K562 (cell line): Measurements from ENCODE around the gene MAGI1. TPM values are rescaled to one million over a fixed set of nuclear protein-coding genes. Genes with fewer than 3 reads are reported as not detected.

Source experiments
- ATAC-seq: fragments of 200-7000 bp; cut with Tn5 transposase; 3 replicates; pipeline ENCODE4 v1.9.1; 2020; ENCODE audit warnings: moderate library complexity
- BruUV-seq: library from RNA; stranded (reverse); fragments of 400-500 nt; replicated peaks from 2 replicates; lab custom pipeline; 2021; lab: Mats Ljungman, UMichigan
- CTCF ChIA-PET: fragments of 300-600 bp; formaldehyde crosslinking; extraction: SDS; loops from one replicate; lab custom pipeline; 2021; ENCODE audit warnings: low intra/inter-chr PET ratio; lab: Yijun Ruan, JAX
- POLR2A ChIA-PET: fragments of 300-600, 350-650 bp; sonication (Branson Sonifier 250); formaldehyde crosslinking; extraction: SDS; loops from one replicate; lab custom pipeline; 2021; ENCODE audit warnings: antibody characterized with exemption, inconsistent platforms; lab: Yijun Ruan, JAX
- DNase-seq, 4 experiments: peaks; one replicate each; pipeline versions ENCODE4 v3.0.0 to v3.0.0-alpha.2; 2011 to 2018; ENCODE audit warnings: low spot score in 3 of 4, mixed read lengths in 3 of 4; ENCODE audit errors: extremely low read depth in 1 of 4
- FAIRE-seq: peaks from 2 replicates; lab custom pipeline; 2011; peaks lifted over from hg19 to GRCh38; lab: Jason Lieb, UNC
- H2AFZ ChIP-seq: 2 replicates; pipeline ENCODE4 v1.6.0; 2011; ENCODE audit warnings: low read depth, low read length, control low read depth, inconsistent platforms
- H3K27ac ChIP-seq: fragments of 200-600 bp; 3 replicates; pipeline ENCODE4 v1.8.0; 2011; ENCODE audit warnings: low read depth, mild to moderate bottlenecking, control low read depth, inconsistent platforms, low read length, moderate library complexity, mixed read lengths; ENCODE audit errors: extremely low read depth
- H3K27me3 ChIP-seq, 2 experiments: fragments of 300-600 bp in 1 of 2; 2 replicates in 1 of 2; 3 replicates in 1 of 2; pipeline versions ENCODE4 v1.6.0 to v1.8.0; 2011; ENCODE audit warnings: inconsistent platforms in 2 of 2, low read length in 2 of 2, mild to moderate bottlenecking in 1 of 2, mixed read lengths in 1 of 2, moderate library complexity in 1 of 2; ENCODE audit not compliant: control insufficient read depth in 2 of 2, insufficient read depth in 2 of 2
- H3K36me3 ChIP-seq: fragments of 300-600 bp; 3 replicates; pipeline ENCODE4 v1.8.0; 2011; ENCODE audit warnings: mild to moderate bottlenecking, low read length, inconsistent platforms; ENCODE audit not compliant: control insufficient read depth, insufficient read depth
- H3K4me1 ChIP-seq, 2 experiments: fragments of 200-600 bp in 1 of 2; replicated peaks in 1 of 2; 2 replicates in 1 of 2; 3 replicates in 1 of 2; pipeline versions ENCODE4 v1.5.1 to v1.8.0; 2011; ENCODE audit warnings: inconsistent platforms in 2 of 2, low read length in 2 of 2, mild to moderate bottlenecking in 1 of 2, mixed read lengths in 1 of 2, moderate library complexity in 1 of 2; ENCODE audit not compliant: control insufficient read depth in 2 of 2, insufficient read depth in 2 of 2
- H3K4me2 ChIP-seq: 2 replicates; pipeline ENCODE4 v1.6.1; 2011; ENCODE audit warnings: low read length, control low read depth, inconsistent platforms, mixed read lengths; ENCODE audit not compliant: insufficient read depth
- H3K4me3 ChIP-seq: fragments of 200-600 bp; sonication (generic), shearing (Covaris generic); 2 replicates; pipeline ENCODE4 v1.5.1; 2016; ENCODE audit warnings: control low read depth, inconsistent platforms
- H3K79me2 ChIP-seq: fragments of 200-600 bp; 3 replicates; pipeline ENCODE4 v1.8.0; 2011; ENCODE audit warnings: low read length, inconsistent platforms; ENCODE audit not compliant: control insufficient read depth, insufficient read depth
- H3K9ac ChIP-seq, 2 experiments: 2 replicates each; pipeline versions ENCODE4 v1.6.0 to v1.6.1; 2011; ENCODE audit warnings: low read depth in 2 of 2, low read length in 2 of 2, control low read depth in 1 of 2, inconsistent platforms in 1 of 2, mild to moderate bottlenecking in 1 of 2, mixed read lengths in 1 of 2; ENCODE audit not compliant: insufficient read depth in 1 of 2
- H3K9me1 ChIP-seq: one replicate; pipeline ENCODE4 v1.6.0; 2011; ENCODE audit warnings: inconsistent platforms, mild to moderate bottlenecking, low read length, moderate library complexity; ENCODE audit not compliant: control insufficient read depth, insufficient read depth
- H3K9me3 ChIP-seq: replicated peaks from 2 replicates; pipeline ENCODE4 v1.5.1; 2011; ENCODE audit warnings: low read depth, low read length, inconsistent platforms; ENCODE audit not compliant: control insufficient read depth, insufficient read depth
- H4K20me1 ChIP-seq: replicated peaks from 2 replicates; pipeline ENCODE4 v1.6.1; 2011; ENCODE audit warnings: low read length, inconsistent platforms, mixed read lengths; ENCODE audit not compliant: control insufficient read depth, insufficient read depth
- ATF2 ChIP-seq: sonication (generic); formaldehyde crosslinking; IDR thresholded peaks from 2 replicates; pipeline ENCODE4 v1.8.1; 2022; ENCODE audit warnings: missing genetic modification reagents
- BMI1 ChIP-seq: fragments of 150-350 bp; IDR thresholded peaks from 2 replicates; pipeline ENCODE4 v1.6.1; 2014; ENCODE audit warnings: low read length
- BRD4 ChIP-seq: fragments of 200-600 bp; sonication (generic); IDR thresholded peaks from 2 replicates; pipeline ENCODE4 v1.6.1; 2017; ENCODE audit warnings: inconsistent platforms
- FOXJ3 ChIP-seq: sonication (generic); formaldehyde crosslinking; IDR thresholded peaks from 2 replicates; pipeline ENCODE4 v1.4.0; 2020; ENCODE audit warnings: mild to moderate bottlenecking, missing genetic modification reagents
- HEY1 ChIP-seq: fragments of 250-450 bp; sonication (Bioruptor Pico); IDR thresholded peaks from 2 replicates; pipeline ENCODE4 v1.5.0; 2020; ENCODE audit warnings: mild to moderate bottlenecking, moderate library complexity, borderline replicate concordance
- MTF1 ChIP-seq: fragments of 250-450 bp; sonication (Bioruptor Pico); IDR thresholded peaks from 2 replicates; pipeline ENCODE4 v1.9.0; 2021; ENCODE audit warnings: moderate library complexity, mild to moderate bottlenecking, inconsistent platforms, borderline replicate concordance
- NR3C1 ChIP-seq: sonication (generic); formaldehyde crosslinking; IDR thresholded peaks from 2 replicates; pipeline ENCODE4 v1.8.1; 2022; ENCODE audit warnings: missing genetic modification reagents
- PCBP2 ChIP-seq: fragments of 200-400 bp; formaldehyde crosslinking; IDR thresholded peaks from 2 replicates; pipeline ENCODE4 v1.6.1; 2018; ENCODE audit warnings: low read length, low read depth, mild to moderate bottlenecking, moderate library complexity; ENCODE audit not compliant: poor library complexity, severe bottlenecking
- PHB ChIP-seq: fragments of 250-450 bp; sonication (Bioruptor Pico); IDR thresholded peaks from 2 replicates; pipeline ENCODE4 v1.5.0; 2021
- PTTG1 ChIP-seq: fragments of 450-650 bp; IDR thresholded peaks from 2 replicates; pipeline ENCODE4 v1.6.1; 2016; ENCODE audit warnings: low read depth, mild to moderate bottlenecking, missing genetic modification characterization, missing compliant biosample characterization
- RBM34 ChIP-seq: fragments of 200-400 bp; formaldehyde crosslinking; IDR thresholded peaks from 2 replicates; pipeline ENCODE4 v1.6.1; 2018; ENCODE audit warnings: low read length, borderline replicate concordance; ENCODE audit not compliant: insufficient read depth
- RFX5 ChIP-seq: IDR thresholded peaks from 2 replicates; pipeline ENCODE4 v1.6.1; 2011; ENCODE audit warnings: low read depth, mild to moderate bottlenecking, improper control_type of control experiment, low read length
- RUNX1 ChIP-seq: sonication (generic); IDR thresholded peaks from 2 replicates; pipeline ENCODE4 v1.6.1; 2016; ENCODE audit warnings: antibody characterized with exemption, low read depth
- ZBTB49 ChIP-seq: sonication (generic); formaldehyde crosslinking; IDR thresholded peaks from 2 replicates; pipeline ENCODE4 v1.8.0; 2022; ENCODE audit warnings: missing genetic modification reagents, mild to moderate bottlenecking, borderline replicate concordance
- ZNF134 ChIP-seq: fragments of 250-450 bp; sonication (Bioruptor Pico); conservative IDR thresholded peaks from 2 replicates; pipeline ENCODE4 v1.4.0; 2020
- ZNF347 ChIP-seq: fragments of 450-650 bp; formaldehyde crosslinking; IDR thresholded peaks from 2 replicates; pipeline ENCODE4 v1.4.0; 2020; ENCODE audit warnings: low read depth, mild to moderate bottlenecking, moderate library complexity
- ZNF449 ChIP-seq: fragments of 250-450 bp; sonication (Bioruptor Pico); IDR thresholded peaks from 2 replicates; pipeline ENCODE4 v1.8.0; 2022; ENCODE audit warnings: moderate library complexity, mild to moderate bottlenecking, inconsistent platforms
- WGBS: fragments of 100-300 bp; shearing (Covaris generic); methylation state at CpG from one replicate; pipeline ENCODE4 v1.1.6; 2016; ENCODE audit warnings: low coverage, mixed read lengths; ENCODE audit not compliant: insufficient coverage; ENCODE audit errors: missing lambda C conversion rate; 5-methylcytosine and 5-hydroxymethylcytosine counted together
- in situ Hi-C: fragments of 300-500 bp; cut with MboI; formaldehyde crosslinking; loops from 4 replicates; pipeline ENCODE4 v1.15.0; 2018; ENCODE audit warnings: inconsistent platforms, mixed read lengths
- intact Hi-C: fragments of 100-400 bp; cut with micrococcal nuclease; formaldehyde crosslinking; loops from 2 replicates; pipeline ENCODE4 v1.14.2; 2022
- polyA plus RNA-seq, 8 experiments: library from polyadenylated mRNA; depleted of rRNA in 4 of 8; stranded (reverse) in 5 of 8; unstranded in 3 of 8; fragments of >200 nt; fragmentation: Nextera tagmentation in 2 of 8; fragmentation: Illumina TruSeq in 1 of 8; extraction: Ambion mirVana in 2 of 8; extraction: Trizol in 1 of 8; gene quantifications; 2 replicates each; pipeline versions ENCODE4 v1.2.1 to v1.2.3, GENCODE V29; 2011 to 2014; ENCODE audit warnings: inconsistent platforms in 1 of 8, missing spikeins in 1 of 8
- total RNA-seq, 7 experiments: library from RNA; depleted of rRNA in 6 of 7; stranded (reverse); fragments of >200 nt in 6 of 7; fragmentation: Illumina TruSeq in 2 of 7; extraction: Trizol in 2 of 7; gene quantifications; 2 replicates each; pipeline versions ENCODE4 v1.2.1 to v1.2.3, GENCODE V29; 2011 to 2021; ENCODE audit warnings: low replicate concordance in 1 of 7

The MAGI1 gene
- total and polyA plus RNA-seq, 9 of the 15 experiments (the other 6 are each of a cell fraction or from before 2014, with no cell fraction given), result 7.8 to 59.4 (median 43.2) TPM

DNA sequence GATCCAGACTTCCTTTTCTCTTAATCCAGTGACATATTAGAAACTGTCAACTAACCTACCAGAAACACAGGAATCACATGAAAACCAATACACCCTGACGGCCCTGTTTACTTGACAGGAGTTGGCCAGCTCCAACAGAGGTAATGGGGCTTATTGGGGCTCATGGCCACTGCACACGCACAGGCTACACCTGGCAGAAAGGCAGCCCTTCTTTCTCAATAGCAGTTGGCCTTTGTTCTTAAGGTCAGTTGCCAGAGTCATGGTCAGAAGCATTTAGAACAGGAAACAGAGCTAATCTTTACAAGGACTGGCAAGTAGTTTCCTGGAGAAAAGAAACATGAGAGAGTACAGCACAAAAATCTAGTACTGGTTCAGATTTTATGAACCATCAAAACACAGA lies 181.8 kb downstream of the MAGI1 start (continued):
- TF ChIP-seq ZNF347 (CRISPR knock-in tag), result no peak
- no peak for TF ChIP-seq ATF2 (CRISPR knock-in tag)
- no peak for TF ChIP-seq FOXJ3 (CRISPR knock-in tag)

- ChIA-PET POLR2A (no interaction called here), CTCF (no interaction called here)
- ATAC-seq (no peak), DNase-seq (no peak), FAIRE-seq (no peak)
- Histone ChIP-seq H3K27ac (no peak overlapping the region), H3K9me1 (no peaks in the 10 kb centered on the region), H3K36me3 (no peaks in the 10 kb centered on the region), H4K20me1 (no peaks in the 10 kb centered on the region), H3K4me1 (no peaks in the 10 kb centered on the region), H3K27me3 (peaks cover 0 to 3% of the 10 kb centered on the region in 2 experiments; a peak in 1 of 5 replicates), H3K4me3 (no peak overlapping the region), H3K9me3 (no peaks in the 10 kb centered on the region), H3K79me2 (no peaks in the 10 kb centered on the region), H3K4me2 (no peak overlapping the region), H2AFZ (no peak overlapping the region), H3K9ac (no peak overlapping the region)
- intact Hi-C loops, result no loop called here
- WGBS, result 10% methylated on average over 2 of the region's 4 CpGs
- in situ Hi-C loops, result no loop called here
- BruUV-seq, result no TSS peak
- TF ChIP-seq ZBTB49, result no peak
- no peak for TF ChIP-seq PTTG1 (tag)
- no peak for TF ChIP-seq BRD4
- TF ChIP-seq HEY1 (CRISPR knock-in tag), result no peak
- no peak for TF ChIP-seq PCBP2
- no peak for TF ChIP-seq NR3C1
- no peak for TF ChIP-seq RFX5
- TF ChIP-seq ZNF134, result no peak
- TF ChIP-seq PHB, result no peak
- no peak for TF ChIP-seq RBM34
- no peak for TF ChIP-seq MTF1 (CRISPR knock-in tag)
- no peak for TF ChIP-seq ZNF449 (CRISPR knock-in tag)
- TF ChIP-seq BMI1, result no peak
- no peak for TF ChIP-seq RUNX1
Observed at GRCh38 chr3:65855370-65856100, 183.2 kb downstream of the MAGI1 start.
